Activated CD4-positive, alpha-beta T cell treated with anti-CD3 and anti-CD28 coated beads, Interleukin-2, amount 10 ng/mL, durations not matched to agents 24 days and 14 days (primary cell): Measurements from ENCODE around the gene ADAM11. TPM values are rescaled to one million over a fixed set of nuclear protein-coding genes. Genes with fewer than 3 reads are reported as not detected.

ENCODE experiments used
- DNase-seq: peaks from one replicate; pipeline ENCODE4 v3.0.0; 2022
- H3K27ac Mint-ChIP-seq: one replicate; pipeline ENCODE4 v1.8.0; 2022; ENCODE audit warnings: mild to moderate bottlenecking, mixed read lengths
- H3K27me3 Mint-ChIP-seq: one replicate; pipeline ENCODE4 v1.8.0; 2022; ENCODE audit warnings: mixed read lengths
- H3K36me3 Mint-ChIP-seq: one replicate; pipeline ENCODE4 v1.8.0; 2022; ENCODE audit warnings: low read depth, mild to moderate bottlenecking, mixed read lengths
- H3K4me1 Mint-ChIP-seq: one replicate; pipeline ENCODE4 v1.8.0; 2021; ENCODE audit warnings: mixed read lengths
- H3K4me3 Mint-ChIP-seq: one replicate; pipeline ENCODE4 v1.8.0; 2022; ENCODE audit warnings: mild to moderate bottlenecking, moderate library complexity, mixed read lengths
- H3K9me3 Mint-ChIP-seq: one replicate; pipeline ENCODE4 v1.8.0; 2021; ENCODE audit warnings: mixed read lengths
- intact Hi-C: fragments of 100-400 bp; cut with micrococcal nuclease; formaldehyde crosslinking; loops from one replicate; pipeline ENCODE4 v1.15.1; 2023
- total RNA-seq: library from RNA; stranded (reverse); gene quantifications from 2 replicates; pipeline ENCODE4 v1.2.3, GENCODE V29; 2022

ADAM11 gene
- total RNA-seq, 1 donor from 2014 or later, result 0.12 TPM

DNA sequence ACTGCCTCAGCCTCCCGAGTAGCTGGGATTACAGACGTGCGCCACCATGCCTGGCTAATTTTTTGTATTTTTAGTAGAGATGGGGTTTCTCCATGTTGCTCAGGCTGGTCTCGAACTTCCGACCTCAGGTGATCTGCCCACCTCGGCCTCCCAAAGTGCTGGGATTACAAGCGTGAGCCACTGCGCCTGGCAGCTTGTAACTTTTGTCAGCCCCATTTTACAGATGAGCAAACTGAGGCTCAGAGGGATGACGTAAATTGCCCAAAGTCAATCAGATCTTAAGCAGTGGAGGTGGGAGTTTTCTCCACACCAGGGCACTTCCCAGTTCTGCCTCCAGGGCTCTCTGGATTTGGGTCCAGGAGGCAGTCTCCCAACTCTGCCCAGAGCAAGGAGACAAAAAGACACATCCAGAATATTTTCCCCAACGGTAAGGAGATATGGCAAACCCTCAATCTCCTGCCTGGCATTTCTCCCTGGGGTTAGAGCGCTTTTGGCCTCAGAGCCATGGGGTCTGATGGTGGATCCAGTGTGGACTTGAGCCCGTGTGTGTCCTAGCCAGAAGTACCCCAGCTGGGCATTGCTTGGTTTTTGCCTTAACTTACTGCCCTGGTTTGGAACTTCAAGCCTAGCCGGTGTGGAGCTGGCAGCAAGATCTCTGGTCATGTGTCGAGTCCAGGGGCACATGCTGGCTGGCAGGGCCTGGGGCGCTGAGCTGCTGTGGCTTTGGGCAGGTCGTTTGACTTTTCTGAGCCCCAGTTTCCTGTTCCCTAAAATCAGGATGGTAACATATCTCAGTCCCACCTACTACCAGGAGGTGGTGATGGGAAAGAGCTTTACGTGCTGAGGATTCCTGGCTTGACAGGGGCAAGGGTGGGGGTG lies 3.4 kb downstream of the ADAM11 start:
- Mint-ChIP-seq H3K36me3 (no peaks in the 10 kb centered on the region), H3K27me3 (peaks cover 27% of the 10 kb centered on the region), H3K9me3 (no peaks in the 10 kb centered on the region), H3K27ac (no peak overlapping the region), H3K4me1 (no peaks in the 10 kb centered on the region), H3K4me3 (no peak overlapping the region)
- DNase-seq, result no peak
- intact Hi-C loops, result no loop called here

DNA sequence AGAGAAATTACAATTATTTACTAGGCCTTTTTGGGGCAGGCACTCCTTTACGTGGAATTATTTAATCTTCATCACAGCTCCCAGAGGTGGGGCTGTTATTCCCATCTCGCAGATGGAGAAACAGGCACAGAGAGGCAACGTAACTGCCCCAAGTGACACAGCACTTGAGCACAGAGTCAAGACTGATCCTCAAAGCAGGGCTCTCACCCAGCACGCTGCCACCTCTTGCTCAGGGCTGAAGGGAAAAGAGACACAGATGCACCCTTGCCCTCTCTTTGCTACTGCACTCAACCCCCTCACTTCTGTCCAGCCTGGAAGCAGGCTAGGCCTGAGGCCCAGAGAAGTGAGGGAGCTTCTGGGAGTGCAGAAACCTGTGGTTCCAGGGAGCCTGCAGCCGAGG lies 4.4 kb downstream of the ADAM11 start:
- intact Hi-C loops, result no loop called here
- Mint-ChIP-seq H3K4me3 (no peak overlapping the region), H3K27ac (no peak overlapping the region), H3K4me1 (peaks cover 2% of the 10 kb centered on the region), H3K36me3 (no peaks in the 10 kb centered on the region), H3K9me3 (no peaks in the 10 kb centered on the region), H3K27me3 (peaks cover 18% of the 10 kb centered on the region)
- no peak for DNase-seq

DNA sequence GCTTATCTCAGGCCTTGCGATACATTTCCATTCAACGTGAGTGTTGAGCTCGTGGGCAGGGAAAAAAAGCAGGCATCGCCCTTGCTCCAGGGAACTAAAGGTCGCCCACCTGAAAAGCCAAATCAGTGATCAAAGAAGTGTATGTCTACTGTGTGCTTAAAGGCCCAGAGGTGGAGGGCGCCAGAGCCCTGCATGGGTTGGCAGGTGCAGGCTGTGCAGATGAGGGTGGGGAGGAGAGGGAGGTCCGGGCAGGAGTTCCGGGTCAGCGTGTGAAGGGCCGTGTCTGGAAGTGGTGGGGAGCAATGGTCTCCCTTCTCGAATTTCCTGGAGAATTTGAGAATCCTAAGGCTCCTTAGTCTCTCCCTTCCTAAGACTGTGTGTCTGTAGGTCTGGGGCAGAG lies 7.2 kb downstream of the ADAM11 start:
- peaks cover 7% of the 10 kb centered on the region for H3K4me1 Mint-ChIP-seq
- no peak for DNase-seq
- H3K36me3 Mint-ChIP-seq, result no peaks in the 10 kb centered on the region
- intact Hi-C loops, result no loop called here
- no peaks in the 10 kb centered on the region for H3K9me3 Mint-ChIP-seq
- no peak overlapping the region for H3K27ac Mint-ChIP-seq
- no peak overlapping the region for H3K4me3 Mint-ChIP-seq
- H3K27me3 Mint-ChIP-seq, result peaks cover 9% of the 10 kb centered on the region

DNA sequence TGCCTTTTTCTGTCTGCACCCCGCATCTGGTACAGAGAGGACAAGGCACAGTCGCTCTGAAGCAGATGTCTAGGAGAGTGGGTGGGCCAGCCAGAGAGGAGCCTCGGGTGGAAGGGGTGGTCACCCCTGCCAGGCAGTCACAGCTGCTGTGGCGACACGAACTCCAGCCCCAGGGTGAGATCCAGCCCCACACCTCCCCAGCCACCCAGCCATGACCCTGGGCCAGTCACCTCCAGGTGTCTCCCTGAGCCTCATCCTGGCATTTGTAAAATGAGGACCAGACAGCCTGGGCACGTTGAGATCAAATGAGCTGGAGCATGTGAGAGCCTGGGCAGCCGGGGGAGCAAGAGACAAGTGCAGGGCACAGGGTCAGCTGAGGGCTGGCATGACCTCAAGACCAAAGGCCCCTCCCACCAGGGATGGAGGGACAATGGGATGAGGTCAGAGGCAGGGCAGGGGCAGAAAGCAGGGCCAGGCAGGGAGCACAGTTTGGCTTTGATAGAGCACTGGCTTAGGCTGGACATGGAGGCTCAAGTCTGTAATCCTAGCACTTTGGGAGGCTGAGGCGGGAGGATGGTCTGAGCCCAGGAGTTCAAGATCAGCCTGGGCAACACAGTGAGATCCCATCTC lies 7.7 kb downstream of the ADAM11 start:
- H3K9me3 Mint-ChIP-seq, result no peaks in the 10 kb centered on the region
- intact Hi-C loops, result no loop called here
- no peak for DNase-seq
- H3K36me3 Mint-ChIP-seq, result no peaks in the 10 kb centered on the region
- peaks cover 4% of the 10 kb centered on the region for H3K27me3 Mint-ChIP-seq
- no peak overlapping the region for H3K27ac Mint-ChIP-seq
- no peak overlapping the region for H3K4me3 Mint-ChIP-seq
- peaks cover 7% of the 10 kb centered on the region for H3K4me1 Mint-ChIP-seq

DNA sequence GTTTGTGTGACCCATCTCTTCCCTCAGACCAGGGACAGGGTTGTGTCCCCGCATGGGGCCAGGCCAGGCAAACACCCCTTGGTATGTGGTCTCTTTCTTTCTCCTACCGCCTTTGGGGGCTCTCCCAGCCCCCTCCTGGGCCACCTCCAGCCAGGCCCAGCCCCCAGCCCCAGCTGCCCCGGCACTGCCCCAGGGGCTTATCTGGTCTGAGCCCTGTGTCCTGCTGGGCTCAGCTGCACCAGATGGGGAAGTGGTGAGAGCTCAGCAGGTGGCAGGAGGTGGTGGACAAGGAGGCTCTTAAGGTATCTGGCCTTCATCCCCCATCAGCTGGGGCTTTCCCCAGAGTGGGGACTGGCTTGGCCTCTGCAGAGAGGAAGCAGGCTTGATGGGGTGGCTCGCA lies 8.7 kb downstream of the ADAM11 start:
- H3K9me3 Mint-ChIP-seq, result no peaks in the 10 kb centered on the region
- intact Hi-C loops, result no loop called here
- no peak for DNase-seq
- H3K36me3 Mint-ChIP-seq, result no peaks in the 10 kb centered on the region
- H3K4me3 Mint-ChIP-seq, result no peak overlapping the region
- H3K4me1 Mint-ChIP-seq, result peaks cover 7% of the 10 kb centered on the region
- H3K27ac Mint-ChIP-seq, result no peak overlapping the region
- peaks cover 4% of the 10 kb centered on the region for H3K27me3 Mint-ChIP-seq

DNA sequence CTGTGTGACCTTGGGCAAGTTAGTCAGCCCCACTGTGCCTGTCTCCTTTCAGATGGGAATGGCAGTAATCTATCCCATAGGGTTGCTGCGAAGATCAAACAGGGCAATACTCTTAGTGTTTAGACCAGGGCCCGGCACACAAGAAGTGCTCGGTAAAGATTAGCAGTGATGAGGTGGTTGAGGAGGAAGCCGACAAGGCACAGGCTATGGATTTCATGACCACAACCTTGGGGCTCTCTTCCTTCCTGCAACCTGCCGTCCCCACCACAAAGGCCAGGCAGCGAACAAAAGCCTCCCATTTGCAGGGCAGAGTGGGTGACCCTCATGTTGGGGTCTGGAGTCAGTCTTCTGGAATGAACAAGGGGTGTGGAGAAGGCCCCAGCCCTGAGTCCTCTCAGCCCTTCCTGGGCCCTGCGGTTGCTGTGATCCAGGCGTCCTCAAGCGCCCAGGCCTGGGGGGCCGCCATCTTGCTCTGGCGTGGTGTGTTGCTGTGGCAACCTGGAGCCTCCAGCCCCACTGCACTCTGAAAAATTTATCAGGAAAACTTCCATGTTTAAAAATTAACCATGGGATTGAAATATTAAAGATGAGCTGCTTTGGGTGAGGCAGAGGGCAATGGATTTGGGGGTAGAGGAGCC lies 9.8 kb downstream of the ADAM11 start:
- Mint-ChIP-seq H3K27ac (no peak overlapping the region), H3K27me3 (peaks cover 4% of the 10 kb centered on the region), H3K36me3 (no peaks in the 10 kb centered on the region), H3K4me1 (peaks cover 7% of the 10 kb centered on the region), H3K9me3 (no peaks in the 10 kb centered on the region), H3K4me3 (no peak overlapping the region)
- peak; percentile 59 for DNase-seq
- intact Hi-C loops, result no loop called here

DNA sequence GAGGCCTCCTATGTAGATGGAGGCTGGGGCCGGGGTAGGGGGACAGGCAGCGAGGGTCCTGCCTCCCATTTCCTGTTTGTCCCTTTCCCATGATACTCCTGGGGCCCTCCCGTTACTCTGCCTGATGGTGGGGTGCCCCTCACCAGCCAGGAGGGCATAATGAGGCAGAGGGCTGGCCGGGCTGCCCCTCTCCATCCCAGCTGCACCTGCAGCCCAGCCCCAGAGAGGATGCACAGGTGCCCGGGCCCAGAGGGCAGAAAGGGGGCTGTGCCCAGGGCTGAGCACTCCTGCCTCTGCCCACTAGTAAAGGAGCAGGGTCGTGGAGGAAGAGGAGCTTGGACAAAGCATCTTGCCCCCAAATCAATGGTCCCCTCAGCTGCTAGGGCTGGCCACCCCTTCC lies 10.4 kb downstream of the ADAM11 start:
- Mint-ChIP-seq H3K4me3 (no peak overlapping the region), H3K9me3 (no peaks in the 10 kb centered on the region), H3K27ac (no peak overlapping the region), H3K4me1 (peaks cover 7% of the 10 kb centered on the region), H3K27me3 (peaks cover 4% of the 10 kb centered on the region), H3K36me3 (no peaks in the 10 kb centered on the region)
- no peak for DNase-seq
- intact Hi-C loops, result no loop called here

DNA sequence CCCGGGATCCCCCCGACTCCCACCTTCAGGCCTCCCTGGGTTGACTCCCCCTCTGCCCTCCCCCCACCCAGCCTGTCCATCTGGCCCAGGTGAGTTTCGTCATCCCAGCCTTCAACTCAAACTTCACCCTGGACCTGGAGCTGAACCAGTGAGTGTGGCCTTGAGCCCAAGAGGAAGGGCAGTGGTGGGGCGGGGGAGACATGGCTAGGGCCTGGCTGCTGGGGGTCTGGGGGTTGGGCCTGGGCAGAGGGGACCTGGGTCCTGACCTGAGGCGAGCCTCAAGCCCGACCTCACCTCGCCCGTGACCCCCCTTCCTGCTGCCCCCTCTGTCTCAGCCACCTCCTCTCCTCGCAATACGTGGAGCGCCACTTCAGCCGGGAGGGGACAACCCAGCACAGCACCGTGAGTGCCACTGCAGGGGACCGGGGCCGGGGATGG lies 10.9 kb downstream of the ADAM11 start:
- peaks cover 7% of the 10 kb centered on the region for H3K4me1 Mint-ChIP-seq
- H3K4me3 Mint-ChIP-seq, result no peak overlapping the region
- no peak for DNase-seq
- intact Hi-C loops, result loop anchor here (10.0 kb wide), 1 partner anchor 235 kb away; no protein-coding TSS in a partner anchor
- no peak overlapping the region for H3K27ac Mint-ChIP-seq
- peaks cover 4% of the 10 kb centered on the region for H3K27me3 Mint-ChIP-seq
- H3K36me3 Mint-ChIP-seq, result no peaks in the 10 kb centered on the region
- H3K9me3 Mint-ChIP-seq, result no peaks in the 10 kb centered on the region

DNA sequence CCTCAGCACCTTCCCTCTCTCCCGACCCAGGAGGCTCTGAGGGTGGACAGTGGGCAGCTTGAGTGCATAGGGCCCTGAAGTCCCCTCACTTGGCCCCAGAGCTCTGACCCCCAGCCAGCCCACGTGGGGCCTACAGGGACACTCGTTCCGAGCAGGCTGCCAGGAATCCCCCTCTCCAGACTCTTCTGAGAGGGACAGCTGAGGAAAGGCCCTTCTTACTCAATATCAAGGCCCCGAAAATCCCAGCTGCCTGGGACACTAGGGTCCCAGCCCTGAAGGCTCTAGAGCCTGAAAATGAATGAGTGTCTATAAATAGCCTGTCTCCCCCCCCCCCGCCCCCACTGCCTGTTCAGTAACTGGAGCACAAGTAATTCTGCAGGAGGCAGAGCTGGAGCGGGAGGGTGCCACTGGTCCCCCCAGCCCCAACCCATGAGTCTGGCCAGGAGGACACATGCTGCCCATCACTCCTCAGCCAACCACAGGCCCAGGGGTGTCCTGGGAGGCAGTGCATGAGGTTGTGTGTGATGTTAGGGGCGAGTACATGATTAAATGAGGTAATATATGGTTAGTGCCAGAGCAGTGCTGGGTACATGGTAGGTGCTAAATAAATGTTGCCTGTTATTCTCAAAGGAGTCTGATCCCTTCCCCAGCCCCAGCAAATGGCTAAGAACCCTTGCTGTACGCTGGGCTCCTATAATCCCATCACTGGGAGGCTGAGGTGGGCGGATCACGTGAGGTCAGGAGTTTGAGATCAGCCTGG lies 11.6 kb downstream of the ADAM11 start:
- H3K4me1 Mint-ChIP-seq, result peaks cover 9% of the 10 kb centered on the region
- no peak overlapping the region for H3K27ac Mint-ChIP-seq
- no peak overlapping the region for H3K4me3 Mint-ChIP-seq
- intact Hi-C loops, result loop anchor here (10.0 kb wide), 1 partner anchor 236 kb away; no protein-coding TSS in a partner anchor
- DNase-seq, result no peak
- peaks cover 4% of the 10 kb centered on the region for H3K27me3 Mint-ChIP-seq
- H3K9me3 Mint-ChIP-seq, result no peaks in the 10 kb centered on the region
- H3K36me3 Mint-ChIP-seq, result no peaks in the 10 kb centered on the region

DNA sequence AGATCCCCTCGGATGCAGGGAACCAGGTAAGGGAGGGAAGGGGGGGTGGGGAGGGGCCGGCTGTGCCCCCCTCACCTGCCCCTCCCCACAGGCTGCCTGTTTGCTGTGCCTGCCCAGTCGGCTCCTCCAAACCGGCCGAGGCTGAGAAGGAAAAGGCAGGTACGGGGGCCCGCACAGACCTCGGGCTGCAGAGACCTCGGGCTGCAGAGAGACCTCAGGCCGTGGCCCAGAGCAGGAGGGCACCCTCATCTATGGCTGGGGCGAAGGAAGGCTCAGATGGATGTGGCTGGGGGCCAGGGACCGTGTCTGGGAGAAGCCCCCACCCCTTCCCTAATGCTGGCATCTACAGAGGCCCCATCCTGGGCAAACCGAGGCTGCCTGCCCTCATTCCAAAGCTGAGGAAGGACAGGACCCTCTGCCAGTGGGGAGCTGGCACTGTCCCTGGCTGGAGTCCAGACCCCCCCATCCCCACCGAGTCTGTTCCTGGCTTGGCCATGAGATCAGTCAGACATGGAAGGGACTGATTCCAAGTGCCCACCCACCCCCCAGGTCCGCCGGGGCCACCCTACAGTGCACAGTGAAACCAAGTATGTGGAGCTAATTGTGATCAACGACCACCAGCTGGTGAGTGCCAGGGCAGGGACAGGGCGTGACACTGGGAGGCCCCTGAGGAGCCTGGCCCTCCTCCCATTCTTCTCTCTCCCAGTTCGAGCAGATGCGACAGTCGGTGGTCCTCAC lies 13.7 kb downstream of the ADAM11 start:
- peak; percentile 53 for DNase-seq
- peaks cover 13% of the 10 kb centered on the region for H3K4me1 Mint-ChIP-seq
- H3K36me3 Mint-ChIP-seq, result no peaks in the 10 kb centered on the region
- intact Hi-C loops, result loop anchor here (10.0 kb wide), 1 partner anchor 238 kb away; no protein-coding TSS in a partner anchor
- no peak overlapping the region for H3K27ac Mint-ChIP-seq
- no peaks in the 10 kb centered on the region for H3K9me3 Mint-ChIP-seq
- H3K27me3 Mint-ChIP-seq, result peaks cover 8% of the 10 kb centered on the region
- H3K4me3 Mint-ChIP-seq, result no peak overlapping the region

DNA sequence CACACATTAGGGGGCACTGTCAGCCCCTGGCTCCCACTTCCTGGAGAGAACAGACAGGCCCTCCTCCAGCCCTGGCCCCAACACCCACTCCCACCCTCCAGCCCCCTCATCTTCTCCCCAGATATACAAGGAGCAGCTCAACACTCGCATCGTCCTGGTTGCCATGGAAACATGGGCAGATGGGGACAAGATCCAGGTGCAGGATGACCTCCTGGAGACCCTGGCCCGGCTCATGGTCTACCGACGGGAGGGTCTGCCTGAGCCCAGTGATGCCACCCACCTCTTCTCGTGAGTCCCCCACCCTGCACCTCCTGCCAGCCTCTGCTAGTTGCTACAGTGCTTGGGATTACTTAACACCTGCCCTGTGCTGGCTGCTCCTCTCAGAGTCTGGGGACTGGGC lies 14.4 kb downstream of the ADAM11 start:
- Mint-ChIP-seq H3K36me3 (no peaks in the 10 kb centered on the region), H3K4me1 (peaks cover 12% of the 10 kb centered on the region), H3K9me3 (no peaks in the 10 kb centered on the region), H3K27ac (no peak overlapping the region), H3K4me3 (no peak overlapping the region), H3K27me3 (peaks cover 8% of the 10 kb centered on the region)
- intact Hi-C loops, result loop anchor here (10.0 kb wide), 1 partner anchor 238 kb away; no protein-coding TSS in a partner anchor
- DNase-seq, result peak; percentile 53

DNA sequence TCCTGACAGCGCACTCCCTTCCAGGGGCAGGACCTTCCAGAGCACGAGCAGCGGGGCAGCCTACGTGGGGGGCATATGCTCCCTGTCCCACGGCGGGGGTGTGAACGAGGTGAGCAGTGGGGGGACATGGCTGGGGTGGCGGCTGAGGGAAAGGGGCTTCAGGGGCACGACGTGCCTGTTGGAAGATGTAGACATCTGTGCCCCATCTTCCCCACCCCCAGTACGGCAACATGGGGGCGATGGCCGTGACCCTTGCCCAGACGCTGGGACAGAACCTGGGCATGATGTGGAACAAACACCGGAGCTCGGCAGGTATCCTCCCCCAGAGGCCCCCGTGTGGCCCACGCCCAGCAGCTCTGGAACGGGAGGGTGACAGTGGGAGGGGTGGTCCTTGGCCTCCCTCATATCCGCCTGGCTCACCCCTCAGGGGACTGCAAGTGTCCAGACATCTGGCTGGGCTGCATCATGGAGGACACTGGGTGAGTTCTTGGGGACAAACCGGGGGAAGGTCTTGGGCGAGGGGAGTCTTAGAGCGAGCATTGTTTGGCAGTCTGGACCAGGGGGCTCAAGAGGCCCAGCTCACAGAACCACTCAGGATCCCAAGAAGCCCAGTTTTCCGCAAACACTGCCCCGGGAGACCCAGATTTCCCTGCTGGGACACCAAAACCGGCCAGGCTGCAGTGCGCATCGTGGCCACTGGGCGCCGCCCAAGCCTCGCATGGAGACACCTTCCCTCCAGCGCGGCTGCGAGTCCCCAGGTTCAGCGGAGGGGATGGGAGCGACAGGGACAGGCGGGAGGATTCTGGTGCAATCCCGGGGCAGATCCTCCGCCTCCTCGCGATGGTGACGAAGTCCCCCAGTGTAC lies 15.7 kb downstream of the ADAM11 start:
- H3K4me3 Mint-ChIP-seq, result peak overlapping the region; percentile 88
- no peaks in the 10 kb centered on the region for H3K9me3 Mint-ChIP-seq
- DNase-seq, result peak; percentile 97
- peak overlapping the region; percentile 81 for H3K27ac Mint-ChIP-seq
- H3K27me3 Mint-ChIP-seq, result peaks cover 8% of the 10 kb centered on the region
- peaks cover 12% of the 10 kb centered on the region for H3K4me1 Mint-ChIP-seq
- no peaks in the 10 kb centered on the region for H3K36me3 Mint-ChIP-seq
- intact Hi-C loops, result loop anchor here (1.0 to 10.0 kb wide), 4 partner anchors 55 to 248 kb away; no protein-coding TSS in a partner anchor
